DND-41 (cell line): ENCODE results near the gene RGS9.
"Not testable (repeated sequence)": the region's sequence is repeated elsewhere in the genome, so short reads cannot be mapped to it uniquely, and the experiment has no call there.

ENCODE experiments used
- ATAC-seq: fragments of 200-7000 bp; cut with Tn5 transposase; 3 replicates; pipeline ENCODE4 v1.9.1; 2021; ENCODE audit warnings: low read depth; ENCODE audit not compliant: insufficient read depth
- DNase-seq: peaks from one replicate; pipeline ENCODE4 v3.0.0-alpha.2; 2020
- H2AFZ ChIP-seq: 2 replicates; pipeline ENCODE4 v1.6.0; 2012; ENCODE audit warnings: low read depth, low read length
- H3K27ac ChIP-seq: 2 replicates; pipeline ENCODE4 v1.5.1; 2012; ENCODE audit warnings: low read length, inconsistent platforms
- H3K27me3 ChIP-seq: fragments of 200-600 bp; sonication (generic); 2 replicates; pipeline ENCODE4 v1.6.0; 2012; ENCODE audit warnings: low read length, mild to moderate bottlenecking, inconsistent platforms; ENCODE audit not compliant: insufficient read depth, poor library complexity
- H3K36me3 ChIP-seq: 2 replicates; pipeline ENCODE4 v1.5.1; 2012; ENCODE audit warnings: low read length, inconsistent platforms; ENCODE audit not compliant: insufficient read depth
- H3K4me1 ChIP-seq: 2 replicates; pipeline ENCODE4 v1.5.1; 2012; ENCODE audit warnings: mild to moderate bottlenecking, low read length; ENCODE audit not compliant: insufficient read depth
- H3K4me2 ChIP-seq: 2 replicates; pipeline ENCODE4 v1.6.0; 2012; ENCODE audit warnings: mild to moderate bottlenecking, moderate library complexity, low read length, inconsistent platforms; ENCODE audit not compliant: insufficient read depth
- H3K4me3 ChIP-seq, 2 experiments: fragments of 200-600 bp in 1 of 2; shearing (Covaris generic) in 1 of 2; 2 replicates each; pipeline ENCODE4 v1.5.1; 2012 to 2016; ENCODE audit warnings: inconsistent platforms in 2 of 2, low read length in 2 of 2, mild to moderate bottlenecking in 2 of 2, low read depth in 1 of 2, moderate library complexity in 1 of 2
- H3K79me2 ChIP-seq: 2 replicates; pipeline ENCODE4 v1.6.0; 2012; ENCODE audit warnings: low read length, inconsistent platforms; ENCODE audit not compliant: insufficient read depth
- H3K9ac ChIP-seq: 2 replicates; pipeline ENCODE4 v1.6.0; 2012; ENCODE audit warnings: low read depth, mild to moderate bottlenecking, inconsistent platforms, low read length, moderate library complexity
- H3K9me3 ChIP-seq: 2 replicates; pipeline ENCODE4 v1.5.1; 2012; ENCODE audit warnings: low read length, moderate library complexity, mild to moderate bottlenecking, inconsistent platforms; ENCODE audit not compliant: insufficient read depth, severe bottlenecking
- H4K20me1 ChIP-seq: 2 replicates; pipeline ENCODE4 v1.6.0; 2012; ENCODE audit warnings: low read length; ENCODE audit not compliant: insufficient read depth
- EZH2 ChIP-seq: IDR thresholded peaks from 3 replicates; pipeline ENCODE4 v1.6.1; 2012; ENCODE audit warnings: borderline replicate concordance, low read depth, mild to moderate bottlenecking, moderate library complexity, low read length, inconsistent platforms; ENCODE audit not compliant: severe bottlenecking
- TF ChIP-seq, protein P1 (sequence below): IDR thresholded peaks from 2 replicates; pipeline ENCODE4 v1.5.1; 2012; ENCODE audit warnings: borderline replicate concordance, low read length, moderate library complexity, mild to moderate bottlenecking; ENCODE audit not compliant: poor library complexity, severe bottlenecking; ENCODE audit errors: extremely low read depth

Gene RGS9

DNA sequence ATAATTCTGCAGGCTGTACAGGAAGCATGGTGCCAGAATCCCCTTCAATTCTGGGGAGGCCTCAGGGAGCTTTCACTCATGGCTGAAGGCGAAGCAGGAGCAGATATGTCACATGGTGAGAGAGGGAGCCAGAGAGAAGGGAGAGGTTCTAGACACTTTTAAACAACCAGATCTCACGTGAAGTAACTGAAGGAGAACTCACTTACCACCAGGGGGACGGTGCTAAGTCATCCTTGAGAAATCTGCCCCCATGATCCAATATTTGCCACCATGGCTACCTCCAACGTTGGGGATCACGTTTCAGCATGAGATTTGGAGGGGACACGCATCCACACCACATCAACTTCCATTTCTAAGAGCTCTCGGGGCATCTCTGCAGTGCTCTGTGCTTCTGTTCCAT, 43.2 kb upstream of the RGS9 start:
- no peaks in the 10 kb centered on the region for H3K9me3 ChIP-seq
- no peak overlapping the region for H3K4me3 ChIP-seq
- no peaks in the 10 kb centered on the region for H3K4me1 ChIP-seq
- peaks cover 5% of the 10 kb centered on the region for H3K27me3 ChIP-seq
- no peak for ATAC-seq
- no peak overlapping the region for H3K4me2 ChIP-seq
- no peak overlapping the region for H3K9ac ChIP-seq
- no peaks in the 10 kb centered on the region for H3K79me2 ChIP-seq
- H4K20me1 ChIP-seq: no peaks in the 10 kb centered on the region
- H3K36me3 ChIP-seq: no peaks in the 10 kb centered on the region
- TF ChIP-seq, protein P1, sequence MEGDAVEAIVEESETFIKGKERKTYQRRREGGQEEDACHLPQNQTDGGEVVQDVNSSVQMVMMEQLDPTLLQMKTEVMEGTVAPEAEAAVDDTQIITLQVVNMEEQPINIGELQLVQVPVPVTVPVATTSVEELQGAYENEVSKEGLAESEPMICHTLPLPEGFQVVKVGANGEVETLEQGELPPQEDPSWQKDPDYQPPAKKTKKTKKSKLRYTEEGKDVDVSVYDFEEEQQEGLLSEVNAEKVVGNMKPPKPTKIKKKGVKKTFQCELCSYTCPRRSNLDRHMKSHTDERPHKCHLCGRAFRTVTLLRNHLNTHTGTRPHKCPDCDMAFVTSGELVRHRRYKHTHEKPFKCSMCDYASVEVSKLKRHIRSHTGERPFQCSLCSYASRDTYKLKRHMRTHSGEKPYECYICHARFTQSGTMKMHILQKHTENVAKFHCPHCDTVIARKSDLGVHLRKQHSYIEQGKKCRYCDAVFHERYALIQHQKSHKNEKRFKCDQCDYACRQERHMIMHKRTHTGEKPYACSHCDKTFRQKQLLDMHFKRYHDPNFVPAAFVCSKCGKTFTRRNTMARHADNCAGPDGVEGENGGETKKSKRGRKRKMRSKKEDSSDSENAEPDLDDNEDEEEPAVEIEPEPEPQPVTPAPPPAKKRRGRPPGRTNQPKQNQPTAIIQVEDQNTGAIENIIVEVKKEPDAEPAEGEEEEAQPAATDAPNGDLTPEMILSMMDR: no peak
- TF ChIP-seq EZH2: no peak
- no peak overlapping the region for H3K27ac ChIP-seq
- no peak overlapping the region for H2AFZ ChIP-seq
- no peak for DNase-seq

- Histone ChIP-seq H3K4me1 (peaks cover 7% of the 10 kb centered on the region), H3K27me3 (peaks cover 5% of the 10 kb centered on the region), H3K9ac (no peak overlapping the region), H3K79me2 (no peaks in the 10 kb centered on the region), H3K27ac (no peak overlapping the region), H4K20me1 (no peaks in the 10 kb centered on the region), H3K4me2 (no peak overlapping the region), H2AFZ (no peak overlapping the region), H3K36me3 (no peaks in the 10 kb centered on the region), H3K4me3 (no peak overlapping the region), H3K9me3 (no peaks in the 10 kb centered on the region)
- TF ChIP-seq EZH2: no peak
- TF ChIP-seq, protein P1: no peak
- DNase-seq (no peak), ATAC-seq (no peak)
These were observed 41.7 kb upstream of the RGS9 start for GRCh38 chr17:65095465-65095864.

- not testable (repeated sequence) for H2AFZ ChIP-seq, H3K27me3 ChIP-seq, ATAC-seq, H3K79me2 ChIP-seq, H3K36me3 ChIP-seq, H3K4me2 ChIP-seq, H3K4me3 ChIP-seq, H4K20me1 ChIP-seq, H3K27ac ChIP-seq, H3K9ac ChIP-seq, DNase-seq, H3K9me3 ChIP-seq
- H3K4me1 ChIP-seq: peaks cover 11% of the 10 kb centered on the region
These were observed 40.8 kb upstream of the RGS9 start for GRCh38 chr17:65096382-65096781.

GRCh38 chr17:65097110-65097509, 40.1 kb upstream of the RGS9 start:
- peaks cover 11% of the 10 kb centered on the region for H3K4me1 ChIP-seq
- ATAC-seq: no peak

More at GRCh38 chr17:65097110-65097509, 40.1 kb upstream of the RGS9 start:
- H3K9ac ChIP-seq: no peak overlapping the region
- no peaks in the 10 kb centered on the region for H4K20me1 ChIP-seq
- H3K79me2 ChIP-seq: no peaks in the 10 kb centered on the region
- H3K4me2 ChIP-seq: no peak overlapping the region
- no peak overlapping the region for H3K4me3 ChIP-seq
- H3K27ac ChIP-seq: no peak overlapping the region
- no peak overlapping the region for H2AFZ ChIP-seq
- H3K9me3 ChIP-seq: no peaks in the 10 kb centered on the region
- DNase-seq: no peak
- TF ChIP-seq EZH2: no peak
- TF ChIP-seq, protein P1: no peak
- H3K27me3 ChIP-seq: no peaks in the 10 kb centered on the region
- H3K36me3 ChIP-seq: no peaks in the 10 kb centered on the region
